Ovary (tissue), 10 donors: ENCODE data around the gene PRKCSH. TPM values are rescaled to one million over a fixed set of nuclear protein-coding genes. Genes with fewer than 3 reads are reported as not detected.

Source experiments
- DNase-seq, 5 donors: peaks; one replicate each; pipeline ENCODE4 v3.0.0-alpha.2; 2019 to 2020
- H3K27ac ChIP-seq, 2 donors: fragments of 200-600 bp; one replicate each; pipeline versions ENCODE4 v1.5.1 to v1.8.0; 2019 to 2022
- H3K27me3 ChIP-seq: fragments of 200-600 bp; one replicate; pipeline ENCODE4 v1.8.0; 2022
- H3K36me3 ChIP-seq: fragments of 200-600 bp; sonication (generic); one replicate; pipeline ENCODE4 v1.5.1; 2019
- H3K4me1 ChIP-seq: one replicate; pipeline ENCODE4 v1.8.1; 2013; ENCODE audit warnings: mild to moderate bottlenecking, moderate library complexity; ENCODE audit not compliant: insufficient read depth
- H3K4me3 ChIP-seq: fragments of 200-600 bp; sonication (generic); one replicate; pipeline ENCODE4 v1.5.1; 2017
- H3K9me3 ChIP-seq, 2 donors: fragments of 200-600 bp in 1 of 2; sonication (generic) in 1 of 2; one replicate each; pipeline versions ENCODE4 v1.5.1 to v1.8.1; 2013 to 2019; ENCODE audit warnings: mild to moderate bottlenecking in 1 of 2, moderate library complexity in 1 of 2
- CTCF ChIP-seq, 3 donors: fragments of 450-650 bp in 2 of 3; fragments of 200-600 bp in 1 of 3; IDR thresholded peaks; one replicate each; pipeline versions ENCODE4 v1.5.1 to v1.8.0; 2016 to 2022; ENCODE audit warnings: antibody characterized with exemption in 3 of 3, mild to moderate bottlenecking in 1 of 3
- EP300 ChIP-seq: sonication (generic); formaldehyde crosslinking; IDR thresholded peaks from one replicate; pipeline ENCODE4 v1.6.1; 2017; ENCODE audit warnings: antibody characterized with exemption
- POLR2A ChIP-seq: fragments of 450-650 bp; IDR thresholded peaks from one replicate; pipeline ENCODE4 v1.6.1; 2017; ENCODE audit warnings: antibody characterized with exemption, mild to moderate bottlenecking, moderate library complexity
- WGBS, 3 donors: extraction: QIAGEN DNeasy Blood & Tissue Kit in 1 of 3; methylation state at CpG; one replicate each; pipeline versions ENCODE4 v1.1.5 to v1.1.7; 2013 to 2017; 5-methylcytosine and 5-hydroxymethylcytosine counted together
- intact Hi-C, 4 donors: fragments of 100-400 bp; cut with DNase I; formaldehyde crosslinking; loops; one replicate each; pipeline versions ENCODE4 v1.11.0 to v1.15.1; 2022 to 2023
- long read RNA-seq, 3 donors: library from polyadenylated mRNA in 2 of 3; unstranded in 2 of 3; transcript quantifications; one replicate each; pipeline ENCODE4 v2.0.0 and lab custom pipeline, GENCODE V29; 2021 to 2026
- polyA plus RNA-seq, 2 donors: library from polyadenylated mRNA; stranded (reverse); fragments of 200-250 nt in 1 of 2; fragments of 350-450 nt in 1 of 2; fragmentation: Illumina TruSeq in 1 of 2; extraction: RNeasy Lipid Tissue Mini Kit (QIAGEN cat#74804) in 1 of 2; gene quantifications; one replicate each; pipeline ENCODE4 v1.2.3, GENCODE V29; 2013 to 2014
- total RNA-seq, 7 donors: library from RNA; depleted of rRNA in 2 of 7; stranded (reverse); fragments of >200 nt in 2 of 7; fragmentation: NEBNext Ultra II Directional in 3 of 7; extraction: Animal tissue kit (Norgen Biotek cat#: 25700) in 3 of 7; gene quantifications; one replicate each; pipeline versions ENCODE4 v1.1.0 to v1.2.4, GENCODE V29; 2016 to 2023
- donor health status: DM: no; HTN: no; CAD: no; lungs with moderate emphysema.
- donor health status: DM: no; HTN: no; CAD: no.
- donor health status: Bipolar disorder and iron deficiency.
- donor health status: DM: yes; HTN: yes; CAD: no.
- donor health status: DM: no; HTN: no; CAD: no.
- donor health status: DM: yes; HTN: yes; CAD: no.

PRKCSH gene
- total RNA-seq (100 to 1,000 TPM in 6 of 7 donors, 10 to 100 TPM in 1; 76.5 to 338 (median 291) TPM), polyA plus RNA-seq (100 to 1,000 TPM; 224 to 239 TPM)
- long read RNA-seq, donor 1, transcript PRKCSH-217 (18 exons, 2,100 nt) = major isoform, 7 of 389 reads
- long read RNA-seq, donor 1, partial matches to known transcripts = 99 of 389 reads
- long read RNA-seq, donor 1, other reads (novel, unspliced or antisense) = 279 of 389 reads
- long read RNA-seq, donor 2, transcript PRKCSH-209 (17 exons, 1,898 nt) = major isoform, 9 of 36 reads
- long read RNA-seq, donor 2, partial matches to known transcripts = 7 of 36 reads
- long read RNA-seq, donor 2, other reads (novel, unspliced or antisense) = 16 of 36 reads
- long read RNA-seq, donor 3, partial matches to known transcripts = 69 of 224 reads
- long read RNA-seq, donor 3, other reads (novel, unspliced or antisense) = 154 of 224 reads

- WGBS, 3 donors = 0% methylated on average over 42 to 53 of the region's 53 CpGs
- DNase-seq = peak; percentile 99
- Histone ChIP-seq H3K4me3 (peak within 1 kb of the TSS; percentile 88), H3K4me1 (peaks cover 12% of the 10 kb centered on the region), H3K27ac (peak within 1 kb of the TSS in 1 of 2 donors; percentile 71), H3K9me3 (no peaks in the 10 kb centered on the region), H3K27me3 (no peaks in the 10 kb centered on the region), H3K36me3 (no peaks in the 10 kb centered on the region)
- no peak for TF ChIP-seq POLR2A
- peak; percentile 87 to 98 (median 97) for TF ChIP-seq CTCF (IDR thresholded peaks at IDR 0.05)
- TF ChIP-seq EP300 = no peak
- intact Hi-C loops = no loop called here
Measured at GRCh38 chr19:11435057-11435832, at the start of gene PRKCSH, which contains the start of gene ODAD3. Gene PRKCSH, plus strand, starts transcription at chr19:11435635. Its CDS starts 483 bp downstream, at chr19:11436118. Gene ODAD3, minus strand, starts transcription at chr19:11435121. Its CDS starts 105 bp downstream, at chr19:11435016.

- Histone ChIP-seq H3K27me3 (no peaks in the 10 kb centered on the region), H3K36me3 (no peaks in the 10 kb centered on the region), H3K4me1 (peaks cover 2% of the 10 kb centered on the region), H3K9me3 (peaks cover 0 to 3% of the 10 kb centered on the region in 2 donors), H3K4me3 (no peak overlapping the region), H3K27ac (no peak overlapping the region)
- no peak for TF ChIP-seq POLR2A
- TF ChIP-seq EP300 = no peak
- TF ChIP-seq CTCF (IDR thresholded peaks at IDR 0.05) = no peak
- 70 to 80% (median 73%) methylated on average over 19 of the region's 19 CpGs for WGBS, 3 donors
- DNase-seq = no peak
- intact Hi-C loops = loop anchor here in 1 of 4 donors (10.0 kb wide), 1 partner anchor 97 kb away; the partner anchor contains the start of gene ELAVL3
Measured at GRCh38 chr19:11387162-11388034, 48.0 kb upstream of the PRKCSH start.

- 87 to 93% (median 91%) methylated on average over 2 of the region's 2 CpGs for WGBS, 3 donors
- H3K27me3 ChIP-seq = no peaks in the 10 kb centered on the region
- peaks cover 0 to 3% of the 10 kb centered on the region in 2 donors for H3K9me3 ChIP-seq
- DNase-seq = no peak
- H3K27ac ChIP-seq = no peak overlapping the region
- H3K36me3 ChIP-seq = no peaks in the 10 kb centered on the region
- TF ChIP-seq EP300 = no peak
- no peak overlapping the region for H3K4me3 ChIP-seq
- intact Hi-C loops = loop anchor here in 1 of 4 donors (10.0 kb wide), 1 partner anchor 96 kb away; the partner anchor contains the start of gene TSPAN16
- H3K4me1 ChIP-seq = no peaks in the 10 kb centered on the region
Measured at GRCh38 chr19:11390359-11390758, 45.1 kb upstream of the PRKCSH start.

- no peaks in the 10 kb centered on the region for H3K36me3 ChIP-seq
- DNase-seq = no peak
- no peaks in the 10 kb centered on the region for H3K4me1 ChIP-seq
- 72 to 78% (median 77%) methylated on average over 4 of the region's 4 CpGs for WGBS, 3 donors
- H3K27ac ChIP-seq = no peak overlapping the region
- peaks cover 0 to 3% of the 10 kb centered on the region in 2 donors for H3K9me3 ChIP-seq
- no peak overlapping the region for H3K4me3 ChIP-seq
- no peaks in the 10 kb centered on the region for H3K27me3 ChIP-seq
- TF ChIP-seq CTCF (IDR thresholded peaks at IDR 0.05) = no peak
- no peak for TF ChIP-seq EP300
- TF ChIP-seq POLR2A = no peak
- intact Hi-C loops = loop anchor here in 1 of 4 donors (10.0 kb wide), 1 partner anchor 96 kb away; the partner anchor contains the start of gene TSPAN16
Measured at GRCh38 chr19:11390933-11391680, 44.3 kb upstream of the PRKCSH start.
